K562 (cell line): Measurements from ENCODE around the gene FADS1. TPM values are rescaled to one million over a fixed set of nuclear protein-coding genes. Genes with fewer than 3 reads are reported as not detected.

Experiments used
- BMI1 ChIP-seq: fragments of 150-350 bp; IDR thresholded peaks from 2 replicates; pipeline ENCODE4 v1.6.1; 2014; ENCODE audit warnings: low read length
- HCFC1 ChIP-seq: IDR thresholded peaks from 2 replicates; pipeline ENCODE4 v1.6.1; 2012; ENCODE audit warnings: low read depth, low read length, improper control_type of control experiment
- HDAC1 ChIP-seq, 2 experiments: fragments of 450-650 bp; IDR thresholded peaks; 2 replicates each; pipeline ENCODE4 v1.6.1; 2016 to 2017; ENCODE audit warnings: inconsistent platforms in 1 of 2, mild to moderate bottlenecking in 1 of 2, moderate library complexity in 1 of 2
- IRF2 ChIP-seq: sonication (generic); formaldehyde crosslinking; IDR thresholded peaks from 2 replicates; pipeline ENCODE4 v1.8.1; 2022; ENCODE audit warnings: mild to moderate bottlenecking, missing genetic modification reagents
- JUND ChIP-seq, 2 experiments: IDR thresholded peaks; 2 replicates in 1 of 2; 3 replicates in 1 of 2; pipeline ENCODE4 v1.6.1; 2011; ENCODE audit warnings: borderline replicate concordance in 2 of 2, low read depth in 2 of 2, low read length in 2 of 2, improper control_type of control experiment in 1 of 2, missing biosample characterization in 1 of 2, missing genetic modification characterization in 1 of 2, missing genetic modification reagents in 1 of 2
- NCOR1 ChIP-seq: fragments of 450-650 bp; IDR thresholded peaks from 2 replicates; pipeline ENCODE4 v1.6.1; 2016; ENCODE audit warnings: mild to moderate bottlenecking, moderate library complexity
- NELFE ChIP-seq: IDR thresholded peaks from 2 replicates; pipeline ENCODE4 v1.6.1; 2011; ENCODE audit warnings: mild to moderate bottlenecking; ENCODE audit not compliant: insufficient read depth, insufficient read length
- PHF21A ChIP-seq: fragments of 450-650 bp; IDR thresholded peaks from 2 replicates; pipeline ENCODE4 v1.6.1; 2017; ENCODE audit warnings: low read depth, borderline replicate concordance
- PRPF4 ChIP-seq: fragments of 200-400 bp; formaldehyde crosslinking; IDR thresholded peaks from one replicate; pipeline ENCODE4 v1.6.1; 2017; ENCODE audit warnings: low read length, low read depth, mild to moderate bottlenecking; ENCODE audit not compliant: insufficient read depth, poor library complexity, severe bottlenecking
- PTRF ChIP-seq: fragments of 450-650 bp; IDR thresholded peaks from 2 replicates; pipeline ENCODE4 v1.6.1; 2016; ENCODE audit warnings: mild to moderate bottlenecking, missing genetic modification characterization, missing compliant biosample characterization
- SMC3 ChIP-seq: conservative IDR thresholded peaks from 2 replicates; pipeline ENCODE4 v1.6.1; 2011; ENCODE audit warnings: low read depth, low read length, improper control_type of control experiment; ENCODE audit not compliant: insufficient read depth
- SP1 ChIP-seq: sonication (generic); formaldehyde crosslinking; IDR thresholded peaks from 2 replicates; pipeline ENCODE4 v1.8.1; 2022; ENCODE audit warnings: mild to moderate bottlenecking, missing genetic modification reagents
- XRCC4 ChIP-seq: IDR thresholded peaks from one replicate; pipeline ENCODE4 v1.6.1; 2011; ENCODE audit not compliant: insufficient read depth, insufficient read length; ENCODE audit errors: extremely low read depth
- ZFX ChIP-seq: sonication (generic); formaldehyde crosslinking; IDR thresholded peaks from 2 replicates; pipeline ENCODE4 v1.8.0; 2022; ENCODE audit warnings: mild to moderate bottlenecking, missing genetic modification reagents, moderate library complexity
- ZNF780A ChIP-seq: fragments of 250-450 bp; sonication (Bioruptor Pico); IDR thresholded peaks from 2 replicates; pipeline ENCODE4 v1.5.0; 2021; ENCODE audit warnings: mild to moderate bottlenecking
- polyA plus RNA-seq, 8 experiments: library from polyadenylated mRNA; depleted of rRNA in 4 of 8; stranded (reverse) in 5 of 8; unstranded in 3 of 8; fragments of >200 nt; fragmentation: Nextera tagmentation in 2 of 8; fragmentation: Illumina TruSeq in 1 of 8; extraction: Ambion mirVana in 2 of 8; extraction: Trizol in 1 of 8; gene quantifications; 2 replicates each; pipeline versions ENCODE4 v1.2.1 to v1.2.3, GENCODE V29; 2011 to 2014; ENCODE audit warnings: inconsistent platforms in 1 of 8, missing spikeins in 1 of 8
- total RNA-seq, 7 experiments: library from RNA; depleted of rRNA in 6 of 7; stranded (reverse); fragments of >200 nt in 6 of 7; fragmentation: Illumina TruSeq in 2 of 7; extraction: Trizol in 2 of 7; gene quantifications; 2 replicates each; pipeline versions ENCODE4 v1.2.1 to v1.2.3, GENCODE V29; 2011 to 2021; ENCODE audit warnings: low replicate concordance in 1 of 7
- TF ChIP-seq, protein P1 (sequence below): fragments of 450-650 bp; IDR thresholded peaks from 2 replicates; pipeline ENCODE4 v1.6.1; 2017; ENCODE audit warnings: antibody characterized with exemption, mild to moderate bottlenecking
- TF ChIP-seq, protein P2 (sequence below): sonication (generic); formaldehyde crosslinking; IDR thresholded peaks from 2 replicates; pipeline ENCODE4 v1.8.1; 2022; ENCODE audit warnings: missing genetic modification reagents
- TF ChIP-seq, protein P3 (sequence below): fragments of 450-650 bp; IDR thresholded peaks from 2 replicates; pipeline ENCODE4 v1.6.1; 2018; ENCODE audit warnings: mild to moderate bottlenecking, low read depth; ENCODE audit not compliant: partially characterized antibody

FADS1 gene
- total and polyA plus RNA-seq, 9 of the 15 experiments (the other 6 are each of a cell fraction or from before 2014, with no cell fraction given): 110 to 864 (median 364) TPM

DNA sequence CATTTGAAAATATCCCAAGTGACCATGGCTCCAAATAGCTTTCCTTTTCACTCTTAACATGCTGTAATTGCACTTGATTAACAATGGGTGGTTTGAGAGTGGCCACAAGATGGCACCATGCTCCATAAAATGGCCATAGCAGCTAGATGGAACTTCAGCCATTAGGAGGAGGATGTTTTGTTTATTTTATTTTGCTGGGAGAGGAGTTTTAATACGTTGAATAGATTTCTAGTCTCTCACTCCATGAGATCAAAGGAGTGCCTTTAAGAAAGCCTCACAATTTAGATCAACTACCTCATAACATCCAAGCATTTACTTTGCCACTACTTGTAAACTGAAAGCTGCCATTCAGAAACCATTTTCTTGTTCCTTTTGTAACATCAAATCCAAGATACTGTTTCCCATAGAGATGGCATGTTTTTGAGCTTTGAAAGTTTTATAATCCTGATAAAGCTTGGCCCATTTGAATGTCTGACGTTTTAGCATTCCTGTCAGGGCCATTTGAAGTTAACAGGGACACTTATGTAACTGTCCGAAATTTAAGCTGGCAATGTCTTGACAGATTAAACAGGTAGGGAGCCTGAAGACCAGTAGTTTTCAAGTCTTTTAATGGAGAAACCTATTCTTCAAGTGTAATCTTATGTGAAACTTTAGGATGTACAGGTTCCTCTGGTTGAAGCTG, 19.4 kb downstream of the FADS1 start (continued):
- TF ChIP-seq, protein P1, sequence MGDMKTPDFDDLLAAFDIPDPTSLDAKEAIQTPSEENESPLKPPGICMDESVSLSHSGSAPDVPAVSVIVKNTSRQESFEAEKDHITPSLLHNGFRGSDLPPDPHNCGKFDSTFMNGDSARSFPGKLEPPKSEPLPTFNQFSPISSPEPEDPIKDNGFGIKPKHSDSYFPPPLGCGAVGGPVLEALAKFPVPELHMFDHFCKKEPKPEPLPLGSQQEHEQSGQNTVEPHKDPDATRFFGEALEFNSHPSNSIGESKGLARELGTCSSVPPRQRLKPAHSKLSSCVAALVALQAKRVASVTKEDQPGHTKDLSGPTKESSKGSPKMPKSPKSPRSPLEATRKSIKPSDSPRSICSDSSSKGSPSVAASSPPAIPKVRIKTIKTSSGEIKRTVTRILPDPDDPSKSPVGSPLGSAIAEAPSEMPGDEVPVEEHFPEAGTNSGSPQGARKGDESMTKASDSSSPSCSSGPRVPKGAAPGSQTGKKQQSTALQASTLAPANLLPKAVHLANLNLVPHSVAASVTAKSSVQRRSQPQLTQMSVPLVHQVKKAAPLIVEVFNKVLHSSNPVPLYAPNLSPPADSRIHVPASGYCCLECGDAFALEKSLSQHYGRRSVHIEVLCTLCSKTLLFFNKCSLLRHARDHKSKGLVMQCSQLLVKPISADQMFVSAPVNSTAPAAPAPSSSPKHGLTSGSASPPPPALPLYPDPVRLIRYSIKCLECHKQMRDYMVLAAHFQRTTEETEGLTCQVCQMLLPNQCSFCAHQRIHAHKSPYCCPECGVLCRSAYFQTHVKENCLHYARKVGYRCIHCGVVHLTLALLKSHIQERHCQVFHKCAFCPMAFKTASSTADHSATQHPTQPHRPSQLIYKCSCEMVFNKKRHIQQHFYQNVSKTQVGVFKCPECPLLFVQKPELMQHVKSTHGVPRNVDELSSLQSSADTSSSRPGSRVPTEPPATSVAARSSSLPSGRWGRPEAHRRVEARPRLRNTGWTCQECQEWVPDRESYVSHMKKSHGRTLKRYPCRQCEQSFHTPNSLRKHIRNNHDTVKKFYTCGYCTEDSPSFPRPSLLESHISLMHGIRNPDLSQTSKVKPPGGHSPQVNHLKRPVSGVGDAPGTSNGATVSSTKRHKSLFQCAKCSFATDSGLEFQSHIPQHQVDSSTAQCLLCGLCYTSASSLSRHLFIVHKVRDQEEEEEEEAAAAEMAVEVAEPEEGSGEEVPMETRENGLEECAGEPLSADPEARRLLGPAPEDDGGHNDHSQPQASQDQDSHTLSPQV: peak; percentile 85; the same call in 1 of the 2 replicates
- TF ChIP-seq PRPF4 (no peak), IRF2 (CRISPR knock-in tag) (no peak), JUND (IDR thresholded peaks at IDR 0.05; ENCODE audit: borderline replicate concordance, low read depth, low read length) (peak; percentile 22; the same call in 1 of the 2 replicates), JUND (tag; IDR thresholded peaks at IDR 0.05; ENCODE audit: borderline replicate concordance, low read depth, low read length) (peak; percentile 12; the same call in 1 of the 3 replicates), SMC3 (peak; percentile 81), NCOR1 (no peak; the same call in none of the 2 replicates), ZFX (CRISPR knock-in tag) (no peak), NELFE (no peak), ZNF780A (no peak), BMI1 (no peak), PTRF (tag) (no peak), HDAC1 (IDR thresholded peaks at IDR 0.05) (no peak), PHF21A (no peak), SP1 (CRISPR knock-in tag) (peak; percentile 17; the same call in 1 of the 2 replicates), HCFC1 (0 out of 2 replicates have a peak, but pooled peaks have one; percentile 26), XRCC4 (no peak)
- TF ChIP-seq, protein P2, sequence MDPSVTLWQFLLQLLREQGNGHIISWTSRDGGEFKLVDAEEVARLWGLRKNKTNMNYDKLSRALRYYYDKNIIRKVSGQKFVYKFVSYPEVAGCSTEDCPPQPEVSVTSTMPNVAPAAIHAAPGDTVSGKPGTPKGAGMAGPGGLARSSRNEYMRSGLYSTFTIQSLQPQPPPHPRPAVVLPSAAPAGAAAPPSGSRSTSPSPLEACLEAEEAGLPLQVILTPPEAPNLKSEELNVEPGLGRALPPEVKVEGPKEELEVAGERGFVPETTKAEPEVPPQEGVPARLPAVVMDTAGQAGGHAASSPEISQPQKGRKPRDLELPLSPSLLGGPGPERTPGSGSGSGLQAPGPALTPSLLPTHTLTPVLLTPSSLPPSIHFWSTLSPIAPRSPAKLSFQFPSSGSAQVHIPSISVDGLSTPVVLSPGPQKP (CRISPR knock-in tag): no peak
- TF ChIP-seq, protein P3, sequence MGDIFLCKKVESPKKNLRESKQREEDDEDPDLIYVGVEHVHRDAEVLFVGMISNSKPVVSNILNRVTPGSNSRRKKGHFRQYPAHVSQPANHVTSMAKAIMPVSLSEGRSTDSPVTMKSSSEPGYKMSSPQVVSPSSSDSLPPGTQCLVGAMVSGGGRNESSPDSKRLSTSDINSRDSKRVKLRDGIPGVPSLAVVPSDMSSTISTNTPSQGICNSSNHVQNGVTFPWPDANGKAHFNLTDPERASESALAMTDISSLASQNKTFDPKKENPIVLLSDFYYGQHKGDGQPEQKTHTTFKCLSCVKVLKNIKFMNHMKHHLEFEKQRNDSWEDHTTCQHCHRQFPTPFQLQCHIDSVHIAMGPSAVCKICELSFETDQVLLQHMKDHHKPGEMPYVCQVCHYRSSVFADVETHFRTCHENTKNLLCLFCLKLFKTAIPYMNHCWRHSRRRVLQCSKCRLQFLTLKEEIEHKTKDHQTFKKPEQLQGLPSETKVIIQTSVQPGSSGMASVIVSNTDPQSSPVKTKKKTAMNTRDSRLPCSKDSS: no peak
